Neural cell (in vitro differentiated cells): ENCODE data around the gene ENAH. TPM values are rescaled to one million over a fixed set of nuclear protein-coding genes. Genes with fewer than 3 reads are reported as not detected.

Experiments
- H2AFZ ChIP-seq: fragments of 200-600, 300-800 bp; sonication (generic), shearing (Covaris generic); 2 replicates; pipeline ENCODE4 v1.6.0; 2014; ENCODE audit warnings: low read depth, mild to moderate bottlenecking, antibody characterized with exemption, low read length, moderate library complexity
- H3F3A ChIP-seq: fragments of 200-600 bp; shearing (Covaris generic); 2 replicates; pipeline ENCODE4 v1.6.1; 2016; ENCODE audit warnings: mild to moderate bottlenecking, moderate library complexity, mixed read lengths, antibody characterized with exemption, low read length; ENCODE audit not compliant: insufficient read depth, poor library complexity, severe bottlenecking
- H3K27ac ChIP-seq: fragments of 200-600, 300-800 bp; sonication (generic), shearing (Covaris generic); 2 replicates; pipeline ENCODE4 v1.5.1; 2014; ENCODE audit warnings: mild to moderate bottlenecking, low read length, moderate library complexity
- H3K27me3 ChIP-seq: fragments of 300-800, 200-600 bp; sonication (generic), shearing (Covaris generic); 2 replicates; pipeline ENCODE4 v1.6.0; 2014; ENCODE audit warnings: mild to moderate bottlenecking, low read depth, low read length, moderate library complexity; ENCODE audit not compliant: insufficient read depth
- H3K36me3 ChIP-seq: fragments of 300-800, 200-600 bp; sonication (generic), shearing (Covaris generic); 2 replicates; pipeline ENCODE4 v1.5.1; 2014; ENCODE audit warnings: mild to moderate bottlenecking, antibody characterized with exemption, low read length, moderate library complexity; ENCODE audit not compliant: insufficient read depth
- H3K4me2 ChIP-seq: fragments of 300-800, 200-600 bp; sonication (generic), shearing (Covaris generic); 2 replicates; pipeline ENCODE4 v1.6.0; 2014; ENCODE audit warnings: mild to moderate bottlenecking, low read length
- H3K4me3 ChIP-seq: fragments of 300-800, 200-600 bp; sonication (generic), shearing (Covaris generic); 2 replicates; pipeline ENCODE4 v1.5.1; 2014; ENCODE audit warnings: mild to moderate bottlenecking, low read length, moderate library complexity
- H3K79me2 ChIP-seq: fragments of 200-600 bp; shearing (Covaris generic); replicated peaks from 2 replicates; pipeline ENCODE4 v1.6.0; 2014; ENCODE audit warnings: mild to moderate bottlenecking, low read length, moderate library complexity; ENCODE audit not compliant: insufficient read depth
- H3K9ac ChIP-seq: fragments of 300-800, 200-600 bp; sonication (generic), shearing (Covaris generic); 2 replicates; pipeline ENCODE4 v1.6.1; 2016; ENCODE audit warnings: mild to moderate bottlenecking, low read length, mixed read lengths
- H3K9me2 ChIP-seq: fragments of 200-600 bp; shearing (Covaris generic); 2 replicates; pipeline ENCODE4 v1.6.1; 2016; ENCODE audit warnings: mild to moderate bottlenecking, low read length, mixed read lengths; ENCODE audit not compliant: insufficient read depth
- H3K9me3 ChIP-seq: fragments of 200-600, 300-800 bp; sonication (generic), shearing (Covaris generic); 2 replicates; pipeline ENCODE4 v1.6.1; 2016; ENCODE audit warnings: mild to moderate bottlenecking, mixed run types, low read length, moderate library complexity, mixed read lengths
- H4K20me1 ChIP-seq: fragments of 200-600 bp; shearing (Covaris generic); 2 replicates; pipeline ENCODE4 v1.6.1; 2016; ENCODE audit warnings: mild to moderate bottlenecking, mixed run types; ENCODE audit not compliant: insufficient read depth
- CTCF ChIP-seq: fragments of 450-650 bp; IDR thresholded peaks from 2 replicates; pipeline ENCODE4 v1.5.1; 2014; ENCODE audit warnings: antibody characterized with exemption, mild to moderate bottlenecking, moderate library complexity; ENCODE audit not compliant: poor library complexity, severe bottlenecking
- EP300 ChIP-seq: fragments of 450-650 bp; conservative IDR thresholded peaks from 2 replicates; pipeline ENCODE4 v1.6.1; 2014; ENCODE audit warnings: antibody characterized with exemption, mild to moderate bottlenecking, moderate library complexity; ENCODE audit not compliant: poor library complexity, severe bottlenecking
- EZH2 ChIP-seq: fragments of 200-600, 300-800 bp; shearing (Covaris generic), sonication (generic); IDR thresholded peaks from 2 replicates; pipeline ENCODE4 v1.6.1; 2014; ENCODE audit warnings: antibody characterized with exemption, low read length, borderline replicate concordance, mild to moderate bottlenecking; ENCODE audit not compliant: insufficient read depth, poor library complexity, severe bottlenecking
- MXI1 ChIP-seq: fragments of 450-650 bp; conservative IDR thresholded peaks from 2 replicates; pipeline ENCODE4 v1.6.1; 2014; ENCODE audit warnings: antibody characterized with exemption, mild to moderate bottlenecking; ENCODE audit not compliant: poor library complexity, severe bottlenecking
- POLR2AphosphoS5 ChIP-seq: IDR thresholded peaks from 2 replicates; pipeline ENCODE4 v1.6.1; 2012
- RAD21 ChIP-seq: fragments of 450-650 bp; conservative IDR thresholded peaks from 2 replicates; pipeline ENCODE4 v1.6.1; 2014; ENCODE audit warnings: antibody characterized with exemption, mild to moderate bottlenecking, moderate library complexity
- REST ChIP-seq: IDR thresholded peaks from 2 replicates; pipeline ENCODE4 v1.6.1; 2012; ENCODE audit warnings: borderline replicate concordance
- SMC3 ChIP-seq: fragments of 450-650 bp; conservative IDR thresholded peaks from 2 replicates; pipeline ENCODE4 v1.6.1; 2014; ENCODE audit warnings: antibody characterized with exemption, mild to moderate bottlenecking, moderate library complexity; ENCODE audit not compliant: poor library complexity
- TAF1 ChIP-seq: IDR thresholded peaks from 2 replicates; pipeline ENCODE4 v1.6.1; 2012; ENCODE audit warnings: low read depth
- polyA plus RNA-seq: library from polyadenylated mRNA; depleted of rRNA; stranded (reverse); fragments of >200 nt; gene quantifications from 2 replicates; pipeline ENCODE4 v1.2.3, GENCODE V29; 2014

Gene ENAH
- polyA plus RNA-seq, 1 donor from 2014 or later, result 58.4 TPM

DNA sequence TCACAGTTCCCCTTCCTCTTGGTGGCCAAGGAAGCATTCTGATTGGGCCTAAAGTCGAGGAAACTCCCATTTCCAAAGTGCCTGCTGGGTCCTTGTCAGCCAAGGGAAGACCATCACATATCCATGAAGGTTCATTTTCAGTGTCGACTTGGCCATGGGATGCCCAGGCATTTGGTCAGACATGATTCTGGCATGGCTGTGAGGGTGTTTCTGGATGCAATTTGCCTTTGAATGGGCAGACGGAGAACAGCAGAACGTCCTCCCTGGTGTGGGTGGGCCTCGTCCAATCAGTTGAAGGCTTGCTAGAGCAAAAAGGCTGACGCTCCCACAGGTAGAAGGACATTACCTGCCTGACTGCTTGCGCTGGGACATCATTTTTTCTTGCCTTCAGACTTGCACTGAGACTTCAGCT is 176.8 kb downstream of the ENAH start:
- Histone ChIP-seq H3K27me3 (no peaks in the 10 kb centered on the region), H4K20me1 (no peaks in the 10 kb centered on the region), H3K9ac (no peak overlapping the region), H3K9me2 (no peaks in the 10 kb centered on the region), H3K36me3 (no peaks in the 10 kb centered on the region), H3K79me2 (no peaks in the 10 kb centered on the region), H3F3A (no peaks in the 10 kb centered on the region), H2AFZ (no peak overlapping the region), H3K27ac (no peak overlapping the region), H3K9me3 (no peaks in the 10 kb centered on the region), H3K4me3 (no peak overlapping the region), H3K4me2 (no peak overlapping the region)
- TF ChIP-seq EZH2 (no peak), POLR2AphosphoS5 (no peak), RAD21 (no peak), SMC3 (no peak), MXI1 (no peak), REST (no peak), TAF1 (no peak), CTCF (no peak), EP300 (no peak)

- Histone ChIP-seq H2AFZ (no peak overlapping the region), H3K4me2 (no peak overlapping the region), H3F3A (no peaks in the 10 kb centered on the region), H3K9me3 (no peaks in the 10 kb centered on the region), H3K9me2 (no peaks in the 10 kb centered on the region), H4K20me1 (no peaks in the 10 kb centered on the region), H3K4me3 (peak overlapping the region; percentile 33), H3K36me3 (no peaks in the 10 kb centered on the region), H3K79me2 (no peaks in the 10 kb centered on the region), H3K9ac (no peak overlapping the region), H3K27ac (no peak overlapping the region), H3K27me3 (no peaks in the 10 kb centered on the region)
- TF ChIP-seq EZH2, result no peak
- TF ChIP-seq RAD21, result peak; percentile 100
- TF ChIP-seq POLR2AphosphoS5, result no peak
- TF ChIP-seq MXI1, result peak; percentile 45
- TF ChIP-seq CTCF, result peak; percentile 100
- TF ChIP-seq SMC3, result peak; percentile 100
These were observed 177.7 kb downstream of the ENAH start for GRCh38 chr1:225474986-225475820.
